ENCODE data around the gene C2orf49. TPM values are rescaled to one million over a fixed set of nuclear protein-coding genes. Genes with fewer than 3 reads are reported as not detected.

C2orf49 gene
- total and polyA plus RNA-seq, 2 donors (not counting 3 experiments of a cell fraction or from before 2014, with no cell fraction given), result 4.6 to 15.0 TPM

GRCh38 chr2:105321875-105322646, 15.3 kb upstream of the C2orf49 start:
- H4K20me1 ChIP-seq (replicated peaks; ENCODE audit: control insufficient read depth, extremely low read depth, insufficient read depth, low read length), result no peaks in the 10 kb centered on the region
- FAIRE-seq, result no peak
- H2AFZ ChIP-seq (ENCODE audit: low read depth, low read length), result no peak overlapping the region
- peaks cover 75% of the 10 kb centered on the region for H3K79me2 ChIP-seq (ENCODE audit: control insufficient read depth, insufficient read depth, low read length)
- no peak overlapping the region for H3K9ac ChIP-seq (replicated peaks; ENCODE audit: extremely low read depth, insufficient read depth, low read length)
- H3K9me1 ChIP-seq (replicated peaks; ENCODE audit: control insufficient read depth, extremely low read depth, insufficient read depth, low read length), result no peaks in the 10 kb centered on the region
- H3K9me3 ChIP-seq (replicated peaks; ENCODE audit: control insufficient read depth, insufficient read depth, low read length), result no peaks in the 10 kb centered on the region
- dilution Hi-C loops (cut with MboI; ENCODE audit: extremely low pct_ligation_motif_present, low sequenced_read_pairs), result no loop called here
- no TSS peak for BruUV-seq (replicated peaks)
- H3K4me3 ChIP-seq (replicated peaks in 1 of 3; ENCODE audit: insufficient read depth in 1 of 3, low read depth in 1 of 3, low read length in 3 of 3), result no peak overlapping the region
- no peaks in the 10 kb centered on the region for H3K27me3 ChIP-seq (ENCODE audit: control insufficient read depth in 2 of 2, insufficient read depth in 2 of 2, low read length in 2 of 2)
- POLR2A ChIA-PET, result no interaction called here
- TF ChIP-seq POLR2AphosphoS5 (IDR thresholded peaks at IDR 0.05; ENCODE audit: insufficient read depth, low read depth, low read length) (no peak), GATA2 (IDR thresholded peaks at IDR 0.05; ENCODE audit: insufficient read depth, insufficient read length, low read depth, low read length) (no peak), MYC (IDR thresholded peaks at IDR 0.05; ENCODE audit: low read depth, low read length) (no peak)
- DNase-seq (ENCODE audit: low read depth, low spot score), result no peak
- no peak overlapping the region for H3K4me2 ChIP-seq (ENCODE audit: insufficient read depth, low read length)
- intact Hi-C loops (cut with micrococcal nuclease), result loop anchor here (10.0 kb wide), 1 partner anchor 873 kb away; the partner anchor contains the start of gene UXS1
- H3K4me1 ChIP-seq (ENCODE audit: control insufficient read depth, extremely low read depth, insufficient read depth, low read length), result peaks cover 41% of the 10 kb centered on the region
- CTCF ChIA-PET, result interaction anchor here (0.6 to 1.2 kb wide), 3 partner anchors 27 to 86 kb away, joined by 3 to 5 read pairs (median 4); no protein-coding TSS in a partner anchor
- no peaks in the 10 kb centered on the region for H3K36me3 ChIP-seq (ENCODE audit: control insufficient read depth in 2 of 2, extremely low read depth in 1 of 2, insufficient read depth in 2 of 2, low read length in 2 of 2)
- no peak overlapping the region for H3K27ac ChIP-seq (ENCODE audit: insufficient read depth, low read depth, low read length)

GRCh38 chr2:105323111-105323510, 14.2 kb upstream of the C2orf49 start:
- Histone ChIP-seq H3K36me3 (ENCODE audit: control insufficient read depth in 2 of 2, extremely low read depth in 1 of 2, insufficient read depth in 2 of 2, low read length in 2 of 2) (no peaks in the 10 kb centered on the region), H3K27ac (ENCODE audit: insufficient read depth, low read depth, low read length) (no peak overlapping the region), H3K9me1 (replicated peaks; ENCODE audit: control insufficient read depth, extremely low read depth, insufficient read depth, low read length) (no peaks in the 10 kb centered on the region), H3K4me3 (replicated peaks in 1 of 3; ENCODE audit: insufficient read depth in 1 of 3, low read depth in 1 of 3, low read length in 3 of 3) (no peak overlapping the region), H3K4me1 (ENCODE audit: control insufficient read depth, extremely low read depth, insufficient read depth, low read length) (peaks cover 45% of the 10 kb centered on the region), H3K27me3 (ENCODE audit: control insufficient read depth in 2 of 2, insufficient read depth in 2 of 2, low read length in 2 of 2) (no peaks in the 10 kb centered on the region), H4K20me1 (replicated peaks; ENCODE audit: control insufficient read depth, extremely low read depth, insufficient read depth, low read length) (no peaks in the 10 kb centered on the region), H3K9me3 (replicated peaks; ENCODE audit: control insufficient read depth, insufficient read depth, low read length) (no peaks in the 10 kb centered on the region), H3K79me2 (ENCODE audit: control insufficient read depth, insufficient read depth, low read length) (peaks cover 76% of the 10 kb centered on the region), H3K9ac (replicated peaks; ENCODE audit: extremely low read depth, insufficient read depth, low read length) (no peak overlapping the region), H2AFZ (ENCODE audit: low read depth, low read length) (no peak overlapping the region), H3K4me2 (ENCODE audit: insufficient read depth, low read length) (no peak overlapping the region)
- FAIRE-seq (no peak), DNase-seq (ENCODE audit: low read depth, low spot score) (peak; percentile 29)
- ChIA-PET CTCF (interaction anchor here (1.2 kb wide), 1 partner anchor 35 kb away, joined by 5 read pairs; no protein-coding TSS in a partner anchor), POLR2A (no interaction called here)
- no TSS peak for BruUV-seq (replicated peaks)
- TF ChIP-seq POLR2A (IDR thresholded peaks at IDR 0.05; ENCODE audit: low read depth, low read length) (no peak), EZH2 (IDR thresholded peaks at IDR 0.05; ENCODE audit: borderline replicate concordance, low read depth, low read length, severe bottlenecking) (no peak), MAX (IDR thresholded peaks at IDR 0.05; ENCODE audit: insufficient read depth, insufficient read length) (no peak), FOS (IDR thresholded peaks at IDR 0.05; ENCODE audit: borderline replicate concordance, insufficient read depth, low read length) (no peak)
- intact Hi-C loops (cut with micrococcal nuclease) (loop anchor here (10.0 kb wide), 1 partner anchor 872 kb away; the partner anchor contains the start of gene UXS1), dilution Hi-C loops (cut with MboI; ENCODE audit: extremely low pct_ligation_motif_present, low sequenced_read_pairs) (no loop called here)

Data from endothelial cell of umbilical vein (primary cell).